Suprapubic skin (tissue), 4 donors: ENCODE results near the gene OR3A2. TPM values are rescaled to one million over a fixed set of nuclear protein-coding genes. Genes with fewer than 3 reads are reported as not detected.
"Not testable (repeated sequence)": the region's sequence is repeated elsewhere in the genome, so short reads cannot be mapped to it uniquely, and the experiment has no call there.

Experiments used
- DNase-seq, 2 donors: peaks; one replicate each; pipeline ENCODE4 v3.0.0-alpha.2; 2019; ENCODE audit warnings: low spot score in 2 of 2
- H3K27ac ChIP-seq: fragments of 200-600 bp; sonication (generic); one replicate; pipeline ENCODE4 v1.5.1; 2019
- H3K27me3 ChIP-seq: fragments of 200-600 bp; sonication (generic); one replicate; pipeline ENCODE4 v1.5.1; 2019
- H3K36me3 ChIP-seq: fragments of 200-600 bp; sonication (generic); one replicate; pipeline ENCODE4 v1.5.1; 2019
- H3K4me1 ChIP-seq: fragments of 200-600 bp; sonication (generic); one replicate; pipeline ENCODE4 v1.5.1; 2019
- H3K4me3 ChIP-seq: fragments of 200-600 bp; sonication (generic); one replicate; pipeline ENCODE4 v1.5.1; 2019; ENCODE audit warnings: mild to moderate bottlenecking
- H3K9me3 ChIP-seq: fragments of 200-600 bp; sonication (generic); one replicate; pipeline ENCODE4 v1.5.1; 2019
- CTCF ChIP-seq, 2 donors: fragments of 200-600 bp in 1 of 2; fragments of 450-650 bp in 1 of 2; sonication (generic) in 1 of 2; IDR thresholded peaks; one replicate each; pipeline ENCODE4 v1.5.1; 2016 to 2019; ENCODE audit warnings: antibody characterized with exemption in 2 of 2, mild to moderate bottlenecking in 1 of 2, moderate library complexity in 1 of 2
- EP300 ChIP-seq: sonication (generic); formaldehyde crosslinking; IDR thresholded peaks from one replicate; pipeline ENCODE4 v1.6.1; 2017; ENCODE audit warnings: antibody characterized with exemption
- POLR2A ChIP-seq, 2 donors: fragments of 450-650 bp; IDR thresholded peaks; one replicate each; pipeline ENCODE4 v1.6.1; 2017; ENCODE audit warnings: antibody characterized with exemption in 2 of 2, mild to moderate bottlenecking in 2 of 2, moderate library complexity in 2 of 2
- POLR2AphosphoS5 ChIP-seq, 3 donors: sonication (generic); formaldehyde crosslinking; IDR thresholded peaks; one replicate each; pipeline ENCODE4 v1.6.1; 2017; ENCODE audit warnings: antibody characterized with exemption in 3 of 3
- WGBS: methylation state at CpG from one replicate; pipeline ENCODE4 v1.1.5; 2018; 5-methylcytosine and 5-hydroxymethylcytosine counted together
- total RNA-seq, 4 donors: library from RNA; depleted of rRNA; stranded (reverse); fragments of >200 nt; gene quantifications; one replicate each; pipeline ENCODE4 v1.1.0, GENCODE V29; 2016

Gene OR3A2
- total RNA-seq, 4 donors from 2014 or later: 1.4 TPM; not detected in 3

- Histone ChIP-seq H3K9me3 (no peaks in the 10 kb centered on the region), H3K4me1 (no peaks in the 10 kb centered on the region), H3K36me3 (no peaks in the 10 kb centered on the region), H3K27me3 (peaks cover 3% of the 10 kb centered on the region), H3K4me3 (no peak overlapping the region), H3K27ac (no peak overlapping the region)
- WGBS: 91% methylated on average over 8 of the region's 8 CpGs
- TF ChIP-seq POLR2AphosphoS5 (IDR thresholded peaks at IDR 0.05) (no peak), POLR2A (IDR thresholded peaks at IDR 0.05) (no peak), CTCF (IDR thresholded peaks at IDR 0.05) (no peak), EP300 (no peak)
- DNase-seq: no peak
Observed at GRCh38 chr17:3256575-3256974, 129.5 kb downstream of the OR3A2 start.

GRCh38 chr17:3249013-3249412, 137.1 kb downstream of the OR3A2 start:
- not testable (repeated sequence) for DNase-seq, H3K4me3 ChIP-seq, H3K36me3 ChIP-seq, H3K27ac ChIP-seq, H3K9me3 ChIP-seq, H3K27me3 ChIP-seq, H3K4me1 ChIP-seq
- 100% methylated on average over 1 of the region's 2 CpGs for WGBS

- H3K27ac ChIP-seq, DNase-seq, H3K4me3 ChIP-seq, H3K36me3 ChIP-seq, H3K9me3 ChIP-seq, H3K27me3 ChIP-seq, H3K4me1 ChIP-seq: not testable (repeated sequence)
- 39% methylated on average over 1 of the region's 1 CpG for WGBS
Observed at GRCh38 chr17:3244841-3245240, 141.3 kb downstream of the OR3A2 start.

- not testable (repeated sequence) for H3K9me3 ChIP-seq, H3K27me3 ChIP-seq, H3K36me3 ChIP-seq, H3K4me3 ChIP-seq, DNase-seq, H3K4me1 ChIP-seq, H3K27ac ChIP-seq
- 94% methylated on average over 1 of the region's 1 CpG for WGBS
Observed at GRCh38 chr17:3241044-3241443, 145.1 kb downstream of the OR3A2 start.

- not testable (repeated sequence) for H3K9me3 ChIP-seq, H3K27me3 ChIP-seq, H3K27ac ChIP-seq, DNase-seq, H3K4me3 ChIP-seq, H3K4me1 ChIP-seq, H3K36me3 ChIP-seq
- 40% methylated on average over 2 of the region's 2 CpGs for WGBS
Observed at GRCh38 chr17:3238685-3239084, 147.4 kb downstream of the OR3A2 start.

GRCh38 chr17:3232300-3232699, 153.8 kb downstream of the OR3A2 start:
- H3K4me1 ChIP-seq, DNase-seq, H3K36me3 ChIP-seq, H3K27ac ChIP-seq, H3K9me3 ChIP-seq, H3K27me3 ChIP-seq, H3K4me3 ChIP-seq: not testable (repeated sequence)
- WGBS: 87% methylated on average over 8 of the region's 8 CpGs

Other genes with a start within 250 kb of the OR3A2 start
- gene OR1A2, start 188.8 kb downstream of the OR3A2 start, total RNA-seq: not detected
- gene OR1A1, start 178.6 kb downstream of the OR3A2 start, total RNA-seq: under 1 TPM in 1 of 4 donors, not detected in 3; 0.21 TPM
- gene OR3A1, start 87.9 kb downstream of the OR3A2 start, total RNA-seq: not detected
- gene OR1E1, start 12.1 kb upstream of the OR3A2 start, total RNA-seq: not detected
- gene OR3A3, start 25.1 kb upstream of the OR3A2 start, total RNA-seq: not detected
- 1 to 10 TPM in 1 of 4 donors, not detected in 3; 2.1 TPM for gene OR1E2, start 47.5 kb upstream of the OR3A2 start, total RNA-seq
- gene SPATA22, start 85.5 kb upstream of the OR3A2 start, total RNA-seq: not detected
- 1 to 10 TPM in 3 of 4 donors, under 1 TPM in 1; 0.98 to 5.4 (median 1.8) TPM for gene ASPA, start 89.7 kb upstream of the OR3A2 start, total RNA-seq
- gene TRPV3, start 171.5 kb upstream of the OR3A2 start, total RNA-seq: 10 to 100 TPM; 25.6 to 45.4 (median 34.4) TPM
- gene TRPV1, start 223.1 kb upstream of the OR3A2 start, total RNA-seq: 10 to 100 TPM in 2 of 4 donors, 1 to 10 TPM in 2; 3.2 to 15.8 (median 7.1) TPM
- 10 to 100 TPM; 19.0 to 21.9 (median 20.4) TPM for gene SHPK, start 249.9 kb upstream of the OR3A2 start, total RNA-seq